OCI-LY3 (cell line): Measurements from ENCODE around the gene LRRC32.

Source experiments
- EZH2phosphoT487 ChIP-seq: fragments of 200-600 bp; shearing (Covaris generic); IDR thresholded peaks from 2 replicates; pipeline ENCODE4 v1.6.1; 2018; ENCODE audit warnings: antibody characterized with exemption, mixed run types, low read depth
- TF ChIP-seq, protein P1 (sequence below): fragments of 200-600, 300-600 bp; sonication (generic); IDR thresholded peaks from 2 replicates; pipeline ENCODE4 v1.5.1; 2014; ENCODE audit warnings: antibody characterized with exemption, low read length, low read depth

DNA sequence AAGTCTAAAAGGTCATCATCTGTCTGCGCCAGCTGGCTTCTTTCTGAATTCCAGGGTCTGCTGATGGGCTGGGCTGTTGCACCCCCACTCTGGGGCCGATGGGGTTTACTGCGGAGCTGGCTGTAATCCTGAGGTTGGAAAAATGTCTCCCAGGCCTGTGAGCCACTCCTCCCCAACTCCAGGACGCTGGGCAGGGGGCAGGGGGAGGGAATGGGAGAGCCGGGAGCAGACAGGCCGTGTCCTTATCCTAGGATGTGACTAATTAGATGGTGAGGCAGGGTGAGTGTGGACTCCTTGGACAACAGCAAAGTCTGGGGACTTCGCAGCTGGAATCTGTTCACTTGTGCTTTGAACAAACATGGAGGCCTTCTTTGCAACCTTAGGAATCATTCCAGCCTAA lies 48.7 kb downstream of the LRRC32 start:
- TF ChIP-seq, protein P1, sequence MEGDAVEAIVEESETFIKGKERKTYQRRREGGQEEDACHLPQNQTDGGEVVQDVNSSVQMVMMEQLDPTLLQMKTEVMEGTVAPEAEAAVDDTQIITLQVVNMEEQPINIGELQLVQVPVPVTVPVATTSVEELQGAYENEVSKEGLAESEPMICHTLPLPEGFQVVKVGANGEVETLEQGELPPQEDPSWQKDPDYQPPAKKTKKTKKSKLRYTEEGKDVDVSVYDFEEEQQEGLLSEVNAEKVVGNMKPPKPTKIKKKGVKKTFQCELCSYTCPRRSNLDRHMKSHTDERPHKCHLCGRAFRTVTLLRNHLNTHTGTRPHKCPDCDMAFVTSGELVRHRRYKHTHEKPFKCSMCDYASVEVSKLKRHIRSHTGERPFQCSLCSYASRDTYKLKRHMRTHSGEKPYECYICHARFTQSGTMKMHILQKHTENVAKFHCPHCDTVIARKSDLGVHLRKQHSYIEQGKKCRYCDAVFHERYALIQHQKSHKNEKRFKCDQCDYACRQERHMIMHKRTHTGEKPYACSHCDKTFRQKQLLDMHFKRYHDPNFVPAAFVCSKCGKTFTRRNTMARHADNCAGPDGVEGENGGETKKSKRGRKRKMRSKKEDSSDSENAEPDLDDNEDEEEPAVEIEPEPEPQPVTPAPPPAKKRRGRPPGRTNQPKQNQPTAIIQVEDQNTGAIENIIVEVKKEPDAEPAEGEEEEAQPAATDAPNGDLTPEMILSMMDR = no peak
- TF ChIP-seq EZH2phosphoT487 = no peak
